GM19351 (cell line): ENCODE data around the gene CHCHD6.

Experiments used
- ATAC-seq: cut with Tn5 transposase; IDR thresholded peaks from one replicate; pipeline ENCODE4 v1.9.1; 2021; ENCODE audit warnings: mild to moderate bottlenecking, moderate library complexity; ENCODE audit not compliant: unreplicated experiment

Gene CHCHD6

GRCh38 chr3:127002195-127003174 lies 298.4 kb downstream of the CHCHD6 start:
- no peak for ATAC-seq

- no peak for ATAC-seq
Measured at GRCh38 chr3:127003175-127003555, 299.1 kb downstream of the CHCHD6 start.

GRCh38 chr3:127003601-127004280 lies 299.7 kb downstream of the CHCHD6 start:
- ATAC-seq: no peak

GRCh38 chr3:127004641-127005397 lies 300.8 kb downstream of the CHCHD6 start:
- no peak for ATAC-seq

GRCh38 chr3:127005864-127006500 lies 301.9 kb downstream of the CHCHD6 start:
- no peak for ATAC-seq

- no peak for ATAC-seq
Measured at GRCh38 chr3:127006781-127007436, 302.9 kb downstream of the CHCHD6 start.

- ATAC-seq: no peak
Measured at GRCh38 chr3:127008236-127008635, 304.2 kb downstream of the CHCHD6 start.

- ATAC-seq: no peak
Measured at GRCh38 chr3:127009531-127009930, 305.5 kb downstream of the CHCHD6 start.
